Liver (tissue), 9 donors: ENCODE data around the gene IGDCC3. TPM values are rescaled to one million over a fixed set of nuclear protein-coding genes. Genes with fewer than 3 reads are reported as not detected.

Experiments
- DNase-seq: peaks from one replicate; pipeline ENCODE4 v3.0.0-alpha.2; 2017; ENCODE audit warnings: low spot score
- H3K27ac ChIP-seq, 2 donors: one replicate each; pipeline ENCODE4 v1.7.0; 2013; ENCODE audit warnings: inconsistent platforms in 2 of 2, low read length in 2 of 2, control low read depth in 1 of 2, low read depth in 1 of 2, mild to moderate bottlenecking in 1 of 2
- H3K27me3 ChIP-seq, 4 donors: one replicate each; pipeline versions ENCODE4 v1.6.1 to v1.7.0; 2013; ENCODE audit warnings: low read length in 3 of 4, inconsistent platforms in 1 of 4, mild to moderate bottlenecking in 1 of 4, moderate library complexity in 1 of 4; ENCODE audit not compliant: control insufficient read depth in 4 of 4, insufficient read depth in 4 of 4
- H3K36me3 ChIP-seq, 4 donors: one replicate each; pipeline versions ENCODE4 v1.6.1 to v1.7.0; 2013; ENCODE audit warnings: low read length in 3 of 4, mild to moderate bottlenecking in 3 of 4, low read depth in 1 of 4, moderate library complexity in 1 of 4; ENCODE audit not compliant: control insufficient read depth in 4 of 4, insufficient read depth in 3 of 4
- H3K4me1 ChIP-seq, 4 donors: one replicate each; pipeline versions ENCODE4 v1.6.1 to v1.7.0; 2013; ENCODE audit warnings: low read length in 3 of 4, mild to moderate bottlenecking in 3 of 4, moderate library complexity in 1 of 4; ENCODE audit not compliant: control insufficient read depth in 4 of 4, insufficient read depth in 4 of 4
- H3K4me3 ChIP-seq, 3 donors: one replicate each; pipeline versions ENCODE4 v1.6.1 to v1.7.0; 2013; ENCODE audit warnings: low read length in 3 of 3, control low read depth in 1 of 3, low read depth in 1 of 3, mild to moderate bottlenecking in 1 of 3
- H3K9ac ChIP-seq, 2 donors: one replicate each; pipeline ENCODE4 v1.7.0; 2013; ENCODE audit warnings: low read length in 2 of 2, mild to moderate bottlenecking in 2 of 2, moderate library complexity in 2 of 2, control low read depth in 1 of 2, low read depth in 1 of 2
- H3K9me3 ChIP-seq, 4 donors: one replicate each; pipeline versions ENCODE4 v1.6.1 to v1.7.0; 2013; ENCODE audit warnings: low read length in 3 of 4; ENCODE audit not compliant: control insufficient read depth in 4 of 4
- EGR1 ChIP-seq, 2 donors: IDR thresholded peaks; 2 replicates each; pipeline ENCODE4 v1.6.1; 2016 to 2018; ENCODE audit warnings: antibody characterized with exemption in 2 of 2, low read depth in 2 of 2
- FOXA1 ChIP-seq: IDR thresholded peaks from 2 replicates; pipeline ENCODE4 v1.6.1; 2016; ENCODE audit warnings: antibody characterized with exemption
- FOXA2 ChIP-seq: IDR thresholded peaks from 2 replicates; pipeline ENCODE4 v1.6.1; 2016; ENCODE audit warnings: antibody characterized with exemption
- GABPA ChIP-seq, 2 donors: IDR thresholded peaks in 1 of 2; conservative IDR thresholded peaks in 1 of 2; 2 replicates each; pipeline ENCODE4 v1.6.1; 2016; ENCODE audit warnings: antibody characterized with exemption in 2 of 2, mild to moderate bottlenecking in 1 of 2, moderate library complexity in 1 of 2
- HNF4A ChIP-seq, 2 donors: conservative IDR thresholded peaks; 2 replicates each; pipeline ENCODE4 v1.6.1; 2016; ENCODE audit warnings: antibody characterized with exemption in 2 of 2, mild to moderate bottlenecking in 2 of 2
- HNF4G ChIP-seq: IDR thresholded peaks from 2 replicates; pipeline ENCODE4 v1.6.1; 2016; ENCODE audit warnings: antibody characterized with exemption
- JUND ChIP-seq, 2 donors: IDR thresholded peaks; 2 replicates each; pipeline ENCODE4 v1.6.1; 2016; ENCODE audit warnings: antibody characterized with exemption in 2 of 2
- NR2F2 ChIP-seq: IDR thresholded peaks from 2 replicates; pipeline ENCODE4 v1.6.1; 2016; ENCODE audit warnings: antibody characterized with exemption
- RAD21 ChIP-seq, 2 donors: IDR thresholded peaks; 2 replicates each; pipeline ENCODE4 v1.6.1; 2016; ENCODE audit warnings: antibody characterized with exemption in 2 of 2, mild to moderate bottlenecking in 2 of 2
- RXRA ChIP-seq, 2 donors: IDR thresholded peaks; 2 replicates each; pipeline ENCODE4 v1.6.1; 2017 to 2018; ENCODE audit warnings: antibody characterized with exemption in 2 of 2, mild to moderate bottlenecking in 1 of 2
- SP1 ChIP-seq: IDR thresholded peaks from 2 replicates; pipeline ENCODE4 v1.6.1; 2018; ENCODE audit warnings: antibody characterized with exemption, mild to moderate bottlenecking
- TAF1 ChIP-seq: conservative IDR thresholded peaks from 2 replicates; pipeline ENCODE4 v1.6.1; 2016; ENCODE audit warnings: antibody characterized with exemption, mild to moderate bottlenecking
- YY1 ChIP-seq: IDR thresholded peaks from 2 replicates; pipeline ENCODE4 v1.6.1; 2016; ENCODE audit warnings: antibody characterized with exemption, mild to moderate bottlenecking
- WGBS: extraction: QIAGEN DNeasy Blood & Tissue Kit; methylation state at CpG from one replicate; pipeline ENCODE4 v1.1.7; 2013; 5-methylcytosine and 5-hydroxymethylcytosine counted together
- polyA plus RNA-seq, 2 donors: library from polyadenylated mRNA; stranded (reverse) in 1 of 2; unstranded in 1 of 2; fragments of 200-250 nt in 1 of 2; fragments of >200 nt in 1 of 2; fragmentation: Nextera tagmentation in 1 of 2; extraction: Ambion mirVana in 1 of 2; gene quantifications; one replicate each; pipeline versions ENCODE4 v1.2.1 to v1.2.3, GENCODE V29; 2013 to 2015
- total RNA-seq, 2 donors: library from RNA; depleted of rRNA; stranded (reverse); fragments of >200 nt; gene quantifications; one replicate each; pipeline ENCODE4 v1.2.3, GENCODE V29; 2014
- TF ChIP-seq, protein P1 (sequence below): IDR thresholded peaks from 2 replicates; pipeline ENCODE4 v1.6.1; 2016; ENCODE audit warnings: antibody characterized with exemption
- TF ChIP-seq, protein P2 (sequence below): IDR thresholded peaks from 2 replicates; pipeline ENCODE4 v1.6.1; 2016; ENCODE audit warnings: antibody characterized with exemption
- TF ChIP-seq, protein P3 (sequence below): fragments of 150-350 bp; IDR thresholded peaks from 2 replicates; pipeline ENCODE4 v1.5.1; 2017; ENCODE audit warnings: improper control_type of control experiment, low read depth, low read length; ENCODE audit not compliant: missing input control
- TF ChIP-seq, protein P4 (sequence below): IDR thresholded peaks from 2 replicates; pipeline ENCODE4 v1.6.1; 2016; ENCODE audit warnings: antibody characterized with exemption
- TF ChIP-seq, protein P5 (sequence below): IDR thresholded peaks from 2 replicates; pipeline ENCODE4 v1.6.1; 2016; ENCODE audit warnings: antibody characterized with exemption, mild to moderate bottlenecking
- donor health status: healthy.
- donor health status: healthy.
- donor health status: healthy.
- donor health status: healthy.
- donor health status: healthy.

IGDCC3 gene
- total and polyA plus RNA-seq, 4 donors: 1.5 TPM; not detected in 3

DNA sequence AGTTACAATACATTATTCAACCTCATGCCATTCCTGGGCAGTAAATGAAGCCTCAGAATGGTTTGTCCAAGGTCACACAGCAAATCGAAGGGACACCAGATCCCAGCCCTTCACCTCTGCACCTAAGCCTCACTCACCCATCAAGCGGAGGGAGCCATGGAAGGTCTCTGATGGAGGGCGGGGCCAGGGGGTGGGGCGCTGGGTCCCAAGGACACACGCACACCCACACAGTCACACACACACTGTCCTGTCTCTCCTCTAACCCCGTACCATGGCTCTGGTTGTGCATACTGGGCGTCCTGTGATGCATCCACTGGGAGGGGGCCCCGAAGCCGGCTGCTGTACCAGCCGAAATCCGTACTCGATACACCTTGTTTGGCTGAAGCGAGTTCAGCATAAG, 15.3 kb upstream of the IGDCC3 start:
- no peak overlapping the region for H3K27ac ChIP-seq
- no peaks in the 10 kb centered on the region for H3K36me3 ChIP-seq
- H3K4me3 ChIP-seq: no peak overlapping the region
- peaks cover 0 to 2% (median 0%) of the 10 kb centered on the region in 4 donors for H3K4me1 ChIP-seq
- peaks cover 0 to 5% (median 0%) of the 10 kb centered on the region in 4 donors for H3K27me3 ChIP-seq
- no peaks in the 10 kb centered on the region for H3K9me3 ChIP-seq
- H3K9ac ChIP-seq: no peak overlapping the region
- TF ChIP-seq RAD21 (IDR thresholded peaks at IDR 0.05): no peak
- TF ChIP-seq, protein P1, sequence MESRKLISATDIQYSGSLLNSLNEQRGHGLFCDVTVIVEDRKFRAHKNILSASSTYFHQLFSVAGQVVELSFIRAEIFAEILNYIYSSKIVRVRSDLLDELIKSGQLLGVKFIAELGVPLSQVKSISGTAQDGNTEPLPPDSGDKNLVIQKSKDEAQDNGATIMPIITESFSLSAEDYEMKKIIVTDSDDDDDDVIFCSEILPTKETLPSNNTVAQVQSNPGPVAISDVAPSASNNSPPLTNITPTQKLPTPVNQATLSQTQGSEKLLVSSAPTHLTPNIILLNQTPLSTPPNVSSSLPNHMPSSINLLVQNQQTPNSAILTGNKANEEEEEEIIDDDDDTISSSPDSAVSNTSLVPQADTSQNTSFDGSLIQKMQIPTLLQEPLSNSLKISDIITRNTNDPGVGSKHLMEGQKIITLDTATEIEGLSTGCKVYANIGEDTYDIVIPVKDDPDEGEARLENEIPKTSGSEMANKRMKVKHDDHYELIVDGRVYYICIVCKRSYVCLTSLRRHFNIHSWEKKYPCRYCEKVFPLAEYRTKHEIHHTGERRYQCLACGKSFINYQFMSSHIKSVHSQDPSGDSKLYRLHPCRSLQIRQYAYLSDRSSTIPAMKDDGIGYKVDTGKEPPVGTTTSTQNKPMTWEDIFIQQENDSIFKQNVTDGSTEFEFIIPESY: no peak
- no peak for TF ChIP-seq SP1
- no peak for TF ChIP-seq JUND (IDR thresholded peaks at IDR 0.05)
- TF ChIP-seq HNF4G: no peak
- TF ChIP-seq RXRA (IDR thresholded peaks at IDR 0.05): no peak
- TF ChIP-seq TAF1: no peak
- TF ChIP-seq FOXA1: no peak
- TF ChIP-seq NR2F2: no peak
- no peak for TF ChIP-seq GABPA (IDR thresholded peaks at IDR 0.05 in 1 of 2, conservative IDR thresholded peaks at IDR 0.05 in 1 of 2)
- TF ChIP-seq, protein P2, sequence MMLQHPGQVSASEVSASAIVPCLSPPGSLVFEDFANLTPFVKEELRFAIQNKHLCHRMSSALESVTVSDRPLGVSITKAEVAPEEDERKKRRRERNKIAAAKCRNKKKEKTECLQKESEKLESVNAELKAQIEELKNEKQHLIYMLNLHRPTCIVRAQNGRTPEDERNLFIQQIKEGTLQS: no peak
- TF ChIP-seq, protein P3, sequence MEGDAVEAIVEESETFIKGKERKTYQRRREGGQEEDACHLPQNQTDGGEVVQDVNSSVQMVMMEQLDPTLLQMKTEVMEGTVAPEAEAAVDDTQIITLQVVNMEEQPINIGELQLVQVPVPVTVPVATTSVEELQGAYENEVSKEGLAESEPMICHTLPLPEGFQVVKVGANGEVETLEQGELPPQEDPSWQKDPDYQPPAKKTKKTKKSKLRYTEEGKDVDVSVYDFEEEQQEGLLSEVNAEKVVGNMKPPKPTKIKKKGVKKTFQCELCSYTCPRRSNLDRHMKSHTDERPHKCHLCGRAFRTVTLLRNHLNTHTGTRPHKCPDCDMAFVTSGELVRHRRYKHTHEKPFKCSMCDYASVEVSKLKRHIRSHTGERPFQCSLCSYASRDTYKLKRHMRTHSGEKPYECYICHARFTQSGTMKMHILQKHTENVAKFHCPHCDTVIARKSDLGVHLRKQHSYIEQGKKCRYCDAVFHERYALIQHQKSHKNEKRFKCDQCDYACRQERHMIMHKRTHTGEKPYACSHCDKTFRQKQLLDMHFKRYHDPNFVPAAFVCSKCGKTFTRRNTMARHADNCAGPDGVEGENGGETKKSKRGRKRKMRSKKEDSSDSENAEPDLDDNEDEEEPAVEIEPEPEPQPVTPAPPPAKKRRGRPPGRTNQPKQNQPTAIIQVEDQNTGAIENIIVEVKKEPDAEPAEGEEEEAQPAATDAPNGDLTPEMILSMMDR: no peak
- TF ChIP-seq YY1: no peak
- TF ChIP-seq HNF4A (conservative IDR thresholded peaks at IDR 0.05): no peak
- no peak for TF ChIP-seq EGR1 (IDR thresholded peaks at IDR 0.05; ENCODE audit: low read depth in 2 of 2)
- no peak for TF ChIP-seq FOXA2
- TF ChIP-seq, protein P4, sequence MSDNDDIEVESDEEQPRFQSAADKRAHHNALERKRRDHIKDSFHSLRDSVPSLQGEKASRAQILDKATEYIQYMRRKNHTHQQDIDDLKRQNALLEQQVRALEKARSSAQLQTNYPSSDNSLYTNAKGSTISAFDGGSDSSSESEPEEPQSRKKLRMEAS: no peak
- 90% methylated on average over 13 of the region's 13 CpGs for WGBS
- DNase-seq: no peak

DNA sequence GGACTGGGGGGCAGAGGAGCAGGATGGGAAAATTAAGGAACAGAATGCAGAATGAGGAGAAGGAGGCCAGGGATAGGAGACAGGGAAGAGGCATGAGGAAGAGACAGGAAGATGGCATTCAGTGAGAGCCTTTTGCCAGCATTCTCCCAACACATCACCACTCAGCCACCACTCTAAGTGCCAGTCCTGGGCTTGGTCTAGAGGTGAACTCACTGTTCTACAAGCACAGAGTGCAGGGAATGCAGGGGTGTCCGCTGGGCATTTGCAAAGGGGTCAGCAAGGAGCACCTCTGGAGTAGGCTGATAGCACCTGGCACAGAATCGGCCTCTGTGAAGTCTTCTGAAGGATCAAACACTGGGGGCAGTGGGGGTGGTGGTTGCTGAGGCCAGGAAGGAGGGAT, 14.6 kb upstream of the IGDCC3 start:
- no peaks in the 10 kb centered on the region for H3K36me3 ChIP-seq
- peaks cover 0 to 5% (median 0%) of the 10 kb centered on the region in 4 donors for H3K27me3 ChIP-seq
- TF ChIP-seq, protein P4: no peak
- TF ChIP-seq HNF4A (conservative IDR thresholded peaks at IDR 0.05) (no peak), RAD21 (IDR thresholded peaks at IDR 0.05) (no peak), JUND (IDR thresholded peaks at IDR 0.05) (no peak), NR2F2 (no peak), GABPA (IDR thresholded peaks at IDR 0.05 in 1 of 2, conservative IDR thresholded peaks at IDR 0.05 in 1 of 2) (no peak), YY1 (no peak), FOXA1 (no peak), HNF4G (no peak), SP1 (no peak)
- TF ChIP-seq, protein P5, sequence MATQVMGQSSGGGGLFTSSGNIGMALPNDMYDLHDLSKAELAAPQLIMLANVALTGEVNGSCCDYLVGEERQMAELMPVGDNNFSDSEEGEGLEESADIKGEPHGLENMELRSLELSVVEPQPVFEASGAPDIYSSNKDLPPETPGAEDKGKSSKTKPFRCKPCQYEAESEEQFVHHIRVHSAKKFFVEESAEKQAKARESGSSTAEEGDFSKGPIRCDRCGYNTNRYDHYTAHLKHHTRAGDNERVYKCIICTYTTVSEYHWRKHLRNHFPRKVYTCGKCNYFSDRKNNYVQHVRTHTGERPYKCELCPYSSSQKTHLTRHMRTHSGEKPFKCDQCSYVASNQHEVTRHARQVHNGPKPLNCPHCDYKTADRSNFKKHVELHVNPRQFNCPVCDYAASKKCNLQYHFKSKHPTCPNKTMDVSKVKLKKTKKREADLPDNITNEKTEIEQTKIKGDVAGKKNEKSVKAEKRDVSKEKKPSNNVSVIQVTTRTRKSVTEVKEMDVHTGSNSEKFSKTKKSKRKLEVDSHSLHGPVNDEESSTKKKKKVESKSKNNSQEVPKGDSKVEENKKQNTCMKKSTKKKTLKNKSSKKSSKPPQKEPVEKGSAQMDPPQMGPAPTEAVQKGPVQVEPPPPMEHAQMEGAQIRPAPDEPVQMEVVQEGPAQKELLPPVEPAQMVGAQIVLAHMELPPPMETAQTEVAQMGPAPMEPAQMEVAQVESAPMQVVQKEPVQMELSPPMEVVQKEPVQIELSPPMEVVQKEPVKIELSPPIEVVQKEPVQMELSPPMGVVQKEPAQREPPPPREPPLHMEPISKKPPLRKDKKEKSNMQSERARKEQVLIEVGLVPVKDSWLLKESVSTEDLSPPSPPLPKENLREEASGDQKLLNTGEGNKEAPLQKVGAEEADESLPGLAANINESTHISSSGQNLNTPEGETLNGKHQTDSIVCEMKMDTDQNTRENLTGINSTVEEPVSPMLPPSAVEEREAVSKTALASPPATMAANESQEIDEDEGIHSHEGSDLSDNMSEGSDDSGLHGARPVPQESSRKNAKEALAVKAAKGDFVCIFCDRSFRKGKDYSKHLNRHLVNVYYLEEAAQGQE: no peak
- TF ChIP-seq, protein P1: no peak
- TF ChIP-seq, protein P2: no peak
- TF ChIP-seq, protein P3: no peak
- H3K9me3 ChIP-seq: no peaks in the 10 kb centered on the region
- H3K4me1 ChIP-seq: peaks cover 0 to 2% (median 0%) of the 10 kb centered on the region in 4 donors
- H3K9ac ChIP-seq: no peak overlapping the region
- WGBS: 91% methylated on average over 2 of the region's 2 CpGs
- no peak overlapping the region for H3K4me3 ChIP-seq
- DNase-seq: no peak
- H3K27ac ChIP-seq: no peak overlapping the region
